ENCODE measurements around the gene ANKRD22. TPM values are rescaled to one million over a fixed set of nuclear protein-coding genes. Genes with fewer than 3 reads are reported as not detected.

The ANKRD22 gene
- total RNA-seq, 2 donors from 2014 or later, result 0.28 to 0.33 TPM

GRCh38 chr10:88810196-88810961 lies 41.3 kb downstream of the ANKRD22 start:
- no peak for DNase-seq (ENCODE audit: low spot score)
- intact Hi-C loops (cut with DNase I), result loop anchor here in 1 of 2 donors (10.0 kb wide), 1 partner anchor 126 kb away; no protein-coding TSS in a partner anchor

GRCh38 chr10:88809621-88810020 lies 42.0 kb downstream of the ANKRD22 start:
- no peak for DNase-seq (ENCODE audit: low spot score)
- intact Hi-C loops (cut with DNase I), result loop anchor here in 1 of 2 donors (10.0 kb wide), 1 partner anchor 125 kb away; no protein-coding TSS in a partner anchor

- DNase-seq (ENCODE audit: low spot score), result no peak
- intact Hi-C loops (cut with DNase I), result no loop called here
These were observed 45.7 kb downstream of the ANKRD22 start for GRCh38 chr10:88805924-88806323.

GRCh38 chr10:88805361-88805760 lies 46.3 kb downstream of the ANKRD22 start:
- no peak for DNase-seq (ENCODE audit: low spot score)
- intact Hi-C loops (cut with DNase I), result no loop called here

- DNase-seq (ENCODE audit: low spot score), result no peak
These were observed 47.4 kb downstream of the ANKRD22 start for GRCh38 chr10:88804083-88804812.

GRCh38 chr10:88803641-88804040 lies 48.0 kb downstream of the ANKRD22 start:
- intact Hi-C loops (cut with DNase I), result no loop called here
- no peak for DNase-seq (ENCODE audit: low spot score)

More at GRCh38 chr10:88804083-88804812, 47.4 kb downstream of the ANKRD22 start:
- intact Hi-C loops (cut with DNase I), result no loop called here

- intact Hi-C loops (cut with DNase I), result no loop called here
- DNase-seq (ENCODE audit: low spot score), result no peak
These were observed 48.9 kb downstream of the ANKRD22 start, which contains the start of gene LIPM for GRCh38 chr10:88802523-88803285. Gene LIPM, plus strand, starts transcription at chr10:88802730. Its CDS starts 167 bp downstream, at chr10:88802897.

- intact Hi-C loops (cut with DNase I), result no loop called here
- no peak for DNase-seq (ENCODE audit: low spot score)
These were observed 51.2 kb downstream of the ANKRD22 start for GRCh38 chr10:88800152-88801125.

GRCh38 chr10:88794731-88795130 lies 56.9 kb downstream of the ANKRD22 start:
- intact Hi-C loops (cut with DNase I), result no loop called here
- DNase-seq (ENCODE audit: low spot score), result no peak

- intact Hi-C loops (cut with DNase I), result no loop called here
- no peak for DNase-seq (ENCODE audit: low spot score)
These were observed 57.8 kb downstream of the ANKRD22 start for GRCh38 chr10:88793712-88794299.

GRCh38 chr10:88792661-88793060 lies 59.0 kb downstream of the ANKRD22 start:
- no peak for DNase-seq (ENCODE audit: low spot score)
- intact Hi-C loops (cut with DNase I), result no loop called here

GRCh38 chr10:88791924-88792323 lies 59.7 kb downstream of the ANKRD22 start:
- intact Hi-C loops (cut with DNase I), result no loop called here
- no peak for DNase-seq (ENCODE audit: low spot score)

GRCh38 chr10:88788924-88789323 lies 62.7 kb downstream of the ANKRD22 start:
- DNase-seq (ENCODE audit: low spot score), result no peak
- intact Hi-C loops (cut with DNase I), result no loop called here

- no peak for DNase-seq (ENCODE audit: low spot score)
- intact Hi-C loops (cut with DNase I), result no loop called here
These were observed 64.2 kb downstream of the ANKRD22 start for GRCh38 chr10:88787463-88787862.

GRCh38 chr10:88786032-88786770 lies 65.4 kb downstream of the ANKRD22 start:
- no peak for DNase-seq (ENCODE audit: low spot score)

GRCh38 chr10:88783724-88784123 lies 67.9 kb downstream of the ANKRD22 start:
- no peak for DNase-seq (ENCODE audit: low spot score)

More at GRCh38 chr10:88786032-88786770, 65.4 kb downstream of the ANKRD22 start:
- intact Hi-C loops (cut with DNase I), result no loop called here

GRCh38 chr10:88782222-88782621 lies 69.4 kb downstream of the ANKRD22 start:
- intact Hi-C loops (cut with DNase I), result no loop called here
- no peak for DNase-seq (ENCODE audit: low spot score)

More at GRCh38 chr10:88783724-88784123, 67.9 kb downstream of the ANKRD22 start:
- intact Hi-C loops (cut with DNase I), result no loop called here

Measured in posterior vena cava (tissue), 2 donors.